Measurements from ENCODE around the gene MYOZ3. TPM values are rescaled to one million over a fixed set of nuclear protein-coding genes. Genes with fewer than 3 reads are reported as not detected.

Gene MYOZ3
- total and polyA plus RNA-seq, 2 of the 8 experiments (the other 6 are each of a cell fraction or from before 2014, with no cell fraction given), result 9.6 to 19.1 TPM

DNA sequence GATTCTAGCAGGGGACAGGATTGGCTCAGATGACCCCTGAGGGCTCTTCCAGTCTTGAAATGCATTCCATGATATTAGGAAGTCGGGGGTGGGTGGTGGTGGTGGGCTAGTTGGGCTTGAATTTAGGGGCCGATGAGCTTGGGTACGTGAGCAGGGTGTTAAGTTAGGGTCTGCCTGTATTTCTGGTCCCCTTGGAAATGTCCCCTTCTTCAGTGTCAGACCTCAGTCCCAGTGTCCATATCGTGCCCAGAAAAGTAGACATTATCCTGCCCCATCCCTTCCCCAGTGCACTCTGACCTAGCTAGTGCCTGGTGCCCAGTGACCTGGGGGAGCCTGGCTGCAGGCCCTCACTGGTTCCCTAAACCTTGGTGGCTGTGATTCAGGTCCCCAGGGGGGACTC, 2.9 kb upstream of the MYOZ3 start:
- Histone ChIP-seq H3K9ac (replicated peaks in 1 of 4; ENCODE audit: extremely low read depth in 1 of 4, low read depth in 3 of 4, low read length in 3 of 4) (no peak overlapping the region), H3K79me1 (ENCODE audit: low read depth, low read length) (no peaks in the 10 kb centered on the region), H4K91ac (replicated peaks; ENCODE audit: insufficient read length, low read length) (no peak overlapping the region), H2AFZ (ENCODE audit: low read length) (no peak overlapping the region), H3K27ac (ENCODE audit: low read depth, low read length) (no peak overlapping the region), H3K18ac (ENCODE audit: extremely low read depth, low read length) (no peak overlapping the region), H3K27me3 (replicated peaks in 1 of 4; ENCODE audit: control insufficient read depth in 3 of 4, extremely low read depth in 1 of 4, insufficient read depth in 3 of 4, low read length in 3 of 4) (no peaks in the 10 kb centered on the region; a peak in 1 of 7 replicates), H2BK120ac (replicated peaks; ENCODE audit: low read depth, low read length) (no peak overlapping the region), H3K9me3 (ENCODE audit: insufficient read depth in 2 of 2, low read depth in 1 of 2, low read length in 1 of 2) (no peaks in the 10 kb centered on the region), H3K56ac (replicated peaks; ENCODE audit: insufficient read length, low read depth, low read length) (no peak overlapping the region), H4K20me1 (replicated peaks in 1 of 2; ENCODE audit: control insufficient read depth in 1 of 2, insufficient read depth in 2 of 2, low read length in 2 of 2) (no peaks in the 10 kb centered on the region), H3K23me2 (ENCODE audit: low read depth, low read length) (peaks cover 2% of the 10 kb centered on the region; the same call in 1 of the 2 replicates), H3K4me2 (ENCODE audit: insufficient read depth in 1 of 2, low read depth in 2 of 2, low read length in 2 of 2) (no peak overlapping the region), H2AK5ac (ENCODE audit: low read depth, low read length) (no peak overlapping the region), H3K14ac (ENCODE audit: insufficient read length) (no peak overlapping the region), H3K79me2 (ENCODE audit: control insufficient read depth in 1 of 2, insufficient read depth in 2 of 2, low read length in 2 of 2) (no peaks in the 10 kb centered on the region), H3K4me1 (replicated peaks in 1 of 4; ENCODE audit: control insufficient read depth in 3 of 4, insufficient read depth in 4 of 4, low read length in 3 of 4) (peaks cover 0 to 11% (median 2%) of the 10 kb centered on the region in 4 experiments; a peak in 4 of 7 replicates), H3K36me3 (ENCODE audit: control insufficient read depth in 2 of 4, insufficient read depth in 4 of 4, low read length in 3 of 4) (no peaks in the 10 kb centered on the region), H3K4me3 (ENCODE audit: extremely low read depth in 1 of 4, insufficient read depth in 2 of 4, low read depth in 3 of 4, low read length in 4 of 4) (no peak overlapping the region), H3K4ac (replicated peaks; ENCODE audit: insufficient read length, low read depth, low read length) (no peak overlapping the region), H4K5ac (ENCODE audit: insufficient read length, low read depth, low read length) (no peak overlapping the region), H2BK5ac (ENCODE audit: low read depth, low read length) (no peak overlapping the region), H2BK15ac (ENCODE audit: low read length) (no peak overlapping the region), H2BK20ac (ENCODE audit: low read length) (no peak overlapping the region), H3K23ac (ENCODE audit: insufficient read length) (no peak overlapping the region), H4K8ac (ENCODE audit: extremely low read depth, insufficient read depth, low read length) (no peak overlapping the region), H2BK12ac (ENCODE audit: low read depth, low read length) (no peak overlapping the region)
- ChIA-PET CTCF (ENCODE audit: partially characterized antibody) (interaction anchor here (0.8 to 20.1 kb wide), 20 partner anchors 9 to 208 kb away, joined by 3 to 303 read pairs (median 4); partner anchors contain the start of genes RBM22 and SYNPO), POLR2A (ENCODE audit: partially characterized antibody) (interaction anchor here (0.7 to 8.2 kb wide), 3 partner anchors 14 to 208 kb away, joined by 3 to 70 read pairs (median 4); no protein-coding TSS in a partner anchor)
- FAIRE-seq, result no peak
- WGBS, 2 experiments (ENCODE audit: extremely low coverage in 1 of 2, insufficient coverage in 1 of 2, insufficient read length in 1 of 2, insufficient replicate concordance in 2 of 2, low coverage in 1 of 2, low lambda C conversion rate in 2 of 2, missing lambda C conversion rate in 1 of 2), result 96% methylated on average over 4 of the region's 4 CpGs; no CpG with 5 or more reads in 1 of the 2 experiments
- DNase-seq (ENCODE audit: low read depth in 1 of 2, low spot score in 2 of 2), result no peak
- TF ChIP-seq CHD2 (IDR thresholded peaks at IDR 0.05; ENCODE audit: low read length) (no peak), SAP30 (IDR thresholded peaks at IDR 0.05; ENCODE audit: insufficient read depth, insufficient replicate concordance, low read length) (no peak), NRF1 (IDR thresholded peaks at IDR 0.05; ENCODE audit: low read depth, low read length) (no peak), SP1 (IDR thresholded peaks at IDR 0.05; ENCODE audit: low read depth, low read length) (no peak), NANOG (IDR thresholded peaks at IDR 0.05; ENCODE audit: insufficient read depth, low read depth, low read length, poor library complexity, severe bottlenecking) (no peak), TEAD4 (IDR thresholded peaks at IDR 0.05; ENCODE audit: low read depth, low read length) (no peak), CHD1 (IDR thresholded peaks at IDR 0.05; ENCODE audit: low read depth, low read length) (no peak), RFX5 (IDR thresholded peaks at IDR 0.05; ENCODE audit: borderline replicate concordance, low read depth, low read length) (no peak), TAF1 (IDR thresholded peaks at IDR 0.05; ENCODE audit: low read depth, low read length) (no peak), SRF (IDR thresholded peaks at IDR 0.05; ENCODE audit: low read depth, low read length) (no peak)
- TF ChIP-seq, protein P1, sequence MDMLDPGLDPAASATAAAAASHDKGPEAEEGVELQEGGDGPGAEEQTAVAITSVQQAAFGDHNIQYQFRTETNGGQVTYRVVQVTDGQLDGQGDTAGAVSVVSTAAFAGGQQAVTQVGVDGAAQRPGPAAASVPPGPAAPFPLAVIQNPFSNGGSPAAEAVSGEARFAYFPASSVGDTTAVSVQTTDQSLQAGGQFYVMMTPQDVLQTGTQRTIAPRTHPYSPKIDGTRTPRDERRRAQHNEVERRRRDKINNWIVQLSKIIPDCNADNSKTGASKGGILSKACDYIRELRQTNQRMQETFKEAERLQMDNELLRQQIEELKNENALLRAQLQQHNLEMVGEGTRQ (IDR thresholded peaks at IDR 0.05; ENCODE audit: low read length), result no peak
- TF ChIP-seq, protein P2, sequence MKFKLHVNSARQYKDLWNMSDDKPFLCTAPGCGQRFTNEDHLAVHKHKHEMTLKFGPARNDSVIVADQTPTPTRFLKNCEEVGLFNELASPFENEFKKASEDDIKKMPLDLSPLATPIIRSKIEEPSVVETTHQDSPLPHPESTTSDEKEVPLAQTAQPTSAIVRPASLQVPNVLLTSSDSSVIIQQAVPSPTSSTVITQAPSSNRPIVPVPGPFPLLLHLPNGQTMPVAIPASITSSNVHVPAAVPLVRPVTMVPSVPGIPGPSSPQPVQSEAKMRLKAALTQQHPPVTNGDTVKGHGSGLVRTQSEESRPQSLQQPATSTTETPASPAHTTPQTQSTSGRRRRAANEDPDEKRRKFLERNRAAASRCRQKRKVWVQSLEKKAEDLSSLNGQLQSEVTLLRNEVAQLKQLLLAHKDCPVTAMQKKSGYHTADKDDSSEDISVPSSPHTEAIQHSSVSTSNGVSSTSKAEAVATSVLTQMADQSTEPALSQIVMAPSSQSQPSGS (IDR thresholded peaks at IDR 0.05; ENCODE audit: low read length), result no peak
